Measurements from ENCODE around the gene RAMACL. TPM values are rescaled to one million over a fixed set of nuclear protein-coding genes. Genes with fewer than 3 reads are reported as not detected.

The RAMACL gene
- polyA plus RNA-seq, 10 donors: 0.09 to 0.73 (median 0.20) TPM; not detected in 4

- peak; percentile 57 to 96 (median 83) for DNase-seq
Measured at GRCh38 chr6:166619912-166620311, 33.4 kb upstream of the RAMACL start.

- peak in 2 of 3 donors; percentile 46 to 71 for DNase-seq
Measured at GRCh38 chr6:166618866-166619761, 32.6 kb upstream of the RAMACL start.

GRCh38 chr6:166618251-166618650, 31.8 kb upstream of the RAMACL start:
- no peak for DNase-seq

- DNase-seq: no peak
Measured at GRCh38 chr6:166617359-166617758, 30.9 kb upstream of the RAMACL start.

GRCh38 chr6:166616261-166617238, 30.1 kb upstream of the RAMACL start:
- no peak for DNase-seq

- no peak for DNase-seq
Measured at GRCh38 chr6:166615059-166615770, 28.7 kb upstream of the RAMACL start.

GRCh38 chr6:166614589-166614988, 28.1 kb upstream of the RAMACL start:
- DNase-seq: no peak

GRCh38 chr6:166614171-166614583, 27.7 kb upstream of the RAMACL start:
- DNase-seq: no peak

- DNase-seq: no peak
Measured at GRCh38 chr6:166613027-166613426, 26.5 kb upstream of the RAMACL start.

- DNase-seq: no peak
Measured at GRCh38 chr6:166612471-166612881, 26.0 kb upstream of the RAMACL start.

GRCh38 chr6:166611631-166612030, 25.2 kb upstream of the RAMACL start:
- DNase-seq: no peak

GRCh38 chr6:166610069-166610468, 23.6 kb upstream of the RAMACL start:
- no peak for DNase-seq

- DNase-seq: no peak
Measured at GRCh38 chr6:166608774-166609173, 22.3 kb upstream of the RAMACL start.

- no peak for DNase-seq
Measured at GRCh38 chr6:166605752-166606151, 19.3 kb upstream of the RAMACL start.

GRCh38 chr6:166604911-166605310, 18.4 kb upstream of the RAMACL start:
- DNase-seq: no peak

GRCh38 chr6:166604328-166604727, 17.9 kb upstream of the RAMACL start:
- no peak for DNase-seq

GRCh38 chr6:166603043-166603690, 16.7 kb upstream of the RAMACL start:
- DNase-seq: peak in 1 of 3 donors; percentile 58

- no peak for DNase-seq
Measured at GRCh38 chr6:166601956-166602355, 15.5 kb upstream of the RAMACL start.

GRCh38 chr6:166600931-166601330, 14.5 kb upstream of the RAMACL start:
- DNase-seq: no peak

GRCh38 chr6:166599205-166599604, 12.7 kb upstream of the RAMACL start:
- no peak for DNase-seq

All from muscle of back (tissue), 11 donors.